NB4 (cell line): Measurements from ENCODE around the gene CLTA.

Experiments
- CTCF ChIP-seq: IDR thresholded peaks from one replicate; pipeline ENCODE4 v1.5.1; 2012; ENCODE audit warnings: low read depth, low read length
- MAX ChIP-seq: IDR thresholded peaks from 2 replicates; pipeline ENCODE4 v1.6.1; 2011; ENCODE audit warnings: low read depth, low read length
- POLR2A ChIP-seq: IDR thresholded peaks from 2 replicates; pipeline ENCODE4 v1.6.1; 2011; ENCODE audit warnings: mild to moderate bottlenecking; ENCODE audit not compliant: insufficient read length; ENCODE audit errors: extremely low read depth

DNA sequence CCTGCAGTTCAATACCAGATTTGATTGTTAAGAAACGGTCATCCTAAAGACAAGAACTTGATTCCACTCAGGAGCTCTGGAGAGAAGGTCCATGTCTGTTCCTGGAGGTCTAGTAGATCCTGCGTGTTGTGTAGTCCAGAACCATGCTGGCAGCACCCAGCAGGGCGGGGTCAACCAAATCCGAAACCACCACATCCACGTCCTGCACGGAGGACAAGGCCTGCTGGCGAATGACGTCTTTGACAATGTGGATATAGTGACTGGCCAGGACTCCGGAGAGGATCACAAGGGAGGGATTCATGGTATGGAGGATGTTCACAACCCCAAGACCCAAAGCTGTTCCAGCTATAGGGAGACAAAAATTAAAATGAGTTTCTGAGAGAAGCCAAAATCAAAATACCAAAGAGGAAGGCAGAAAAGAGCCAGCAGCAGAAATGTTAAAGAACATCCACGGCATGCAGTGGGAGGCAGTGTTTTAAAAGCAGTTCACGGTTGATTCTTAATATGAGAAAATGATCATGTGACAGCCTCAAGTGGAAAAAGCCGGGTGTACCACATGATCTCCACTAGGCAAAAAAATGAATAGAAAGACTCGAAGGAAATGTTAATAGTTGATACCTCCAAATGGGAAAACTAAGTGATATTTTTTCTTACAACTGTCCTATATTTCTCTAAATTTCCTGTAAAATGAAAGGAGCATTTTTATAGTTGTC, 26.7 kb downstream of the CLTA start:
- TF ChIP-seq MAX (no peak), CTCF (no peak), POLR2A (no peak)
